Dermis microvascular lymphatic vessel endothelial cell (primary cell): ENCODE results near the gene TAS1R2. TPM values are rescaled to one million over a fixed set of nuclear protein-coding genes. Genes with fewer than 3 reads are reported as not detected.

ENCODE experiments used
- DNase-seq, 2 donors: peaks; one replicate each; pipeline versions ENCODE4 v3.0.0 to v3.0.0-alpha.2; 2010; ENCODE audit warnings: low read depth in 2 of 2
- total RNA-seq: library from RNA; depleted of rRNA; stranded (reverse); fragments of >200 nt; gene quantifications from 2 replicates; pipeline ENCODE4 v1.2.1, GENCODE V29; 2014

Gene TAS1R2
- total RNA-seq, 1 donor from 2014 or later = not detected

DNA sequence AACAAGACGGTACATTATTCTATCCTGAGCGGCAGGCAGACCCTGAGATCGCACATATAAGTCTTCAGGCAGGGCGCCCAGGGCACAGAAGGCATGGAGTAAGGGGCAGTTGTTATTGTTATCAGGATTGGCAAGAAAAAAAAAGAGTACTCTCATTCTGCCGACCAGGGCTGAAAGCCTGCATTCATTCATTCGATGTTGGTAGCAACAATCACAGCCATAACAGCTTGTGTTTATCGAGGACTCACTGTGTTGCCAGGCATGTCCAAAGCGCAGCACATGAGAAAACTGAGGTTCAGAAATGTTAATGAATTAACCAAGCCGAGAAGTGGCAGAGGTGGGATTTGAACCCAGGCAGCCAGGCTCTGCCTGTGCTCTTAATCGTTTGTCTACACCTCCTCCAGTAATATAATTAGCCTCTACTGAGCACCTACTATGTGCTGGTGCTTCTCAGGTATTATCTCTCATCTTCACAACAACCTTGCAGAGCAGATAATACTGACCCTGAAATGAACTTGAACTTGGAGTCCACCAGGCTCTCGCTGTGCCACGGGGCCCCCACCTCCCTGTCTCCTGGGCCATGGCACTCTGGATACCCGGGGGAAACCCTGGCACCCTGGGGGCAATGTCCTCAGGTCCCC is 56.2 kb downstream of the TAS1R2 start:
- no peak for DNase-seq

DNA sequence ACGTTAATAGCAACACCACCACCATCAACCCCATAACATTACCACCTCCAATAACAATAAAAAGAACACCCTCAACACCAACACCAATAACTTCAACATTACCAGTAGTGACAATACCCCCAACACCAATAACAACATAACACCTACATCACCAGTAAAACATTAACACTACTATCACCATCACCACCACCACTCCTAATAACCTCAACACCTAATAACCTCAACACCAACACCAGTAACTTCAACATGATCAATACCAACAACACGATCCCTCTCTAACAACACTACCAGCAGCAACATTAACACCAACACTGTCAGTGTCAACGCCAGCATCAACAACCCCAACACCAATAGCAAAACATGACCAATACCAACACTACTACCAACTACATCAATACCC is 57.2 kb downstream of the TAS1R2 start:
- DNase-seq = no peak

- DNase-seq = no peak
Observed at GRCh38 chr1:18800258-18800657, 59.2 kb downstream of the TAS1R2 start.

DNA sequence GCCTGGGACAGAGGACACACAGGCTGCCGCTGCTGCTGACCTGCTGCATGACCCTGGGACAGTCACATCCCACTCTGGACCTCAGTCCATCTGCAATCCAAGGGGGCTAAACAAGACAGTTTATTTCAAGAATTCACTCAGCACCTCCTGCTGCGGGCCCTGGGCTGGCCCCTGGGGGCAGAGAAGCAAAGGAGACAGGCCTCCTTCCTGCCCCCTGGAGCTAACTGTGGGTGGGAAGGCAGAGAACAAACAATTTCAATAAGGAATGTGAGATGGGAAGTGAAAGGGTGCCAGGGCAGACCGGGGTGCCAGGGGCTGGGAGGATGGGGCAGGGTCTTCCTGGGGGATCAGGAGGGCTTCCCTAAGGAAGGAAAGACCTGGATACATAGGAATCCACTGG is 60.0 kb downstream of the TAS1R2 start:
- no peak for DNase-seq

- DNase-seq = no peak
Observed at GRCh38 chr1:18798946-18799345, 60.5 kb downstream of the TAS1R2 start.

DNA sequence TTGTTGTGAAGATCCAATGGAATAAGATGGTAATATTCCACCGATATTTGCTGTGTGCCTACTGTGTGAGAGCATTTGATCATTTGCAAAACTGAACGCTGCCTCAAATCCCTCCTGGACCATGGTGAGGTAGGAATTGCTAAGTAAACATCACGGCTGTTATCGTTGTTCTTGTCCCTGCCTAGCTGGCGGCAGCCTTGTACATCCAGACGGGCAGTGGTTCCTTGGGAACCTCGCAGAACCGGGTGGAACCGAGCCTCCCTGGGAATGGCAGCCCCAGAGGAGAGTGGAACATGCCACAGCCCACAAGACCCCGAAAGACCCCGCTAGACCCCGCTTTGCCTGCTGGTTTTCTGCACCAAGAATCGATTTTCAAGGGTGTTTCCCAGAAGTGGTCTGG is 60.9 kb downstream of the TAS1R2 start:
- no peak for DNase-seq

- DNase-seq = no peak
Observed at GRCh38 chr1:18796950-18797349, 62.5 kb downstream of the TAS1R2 start.

DNA sequence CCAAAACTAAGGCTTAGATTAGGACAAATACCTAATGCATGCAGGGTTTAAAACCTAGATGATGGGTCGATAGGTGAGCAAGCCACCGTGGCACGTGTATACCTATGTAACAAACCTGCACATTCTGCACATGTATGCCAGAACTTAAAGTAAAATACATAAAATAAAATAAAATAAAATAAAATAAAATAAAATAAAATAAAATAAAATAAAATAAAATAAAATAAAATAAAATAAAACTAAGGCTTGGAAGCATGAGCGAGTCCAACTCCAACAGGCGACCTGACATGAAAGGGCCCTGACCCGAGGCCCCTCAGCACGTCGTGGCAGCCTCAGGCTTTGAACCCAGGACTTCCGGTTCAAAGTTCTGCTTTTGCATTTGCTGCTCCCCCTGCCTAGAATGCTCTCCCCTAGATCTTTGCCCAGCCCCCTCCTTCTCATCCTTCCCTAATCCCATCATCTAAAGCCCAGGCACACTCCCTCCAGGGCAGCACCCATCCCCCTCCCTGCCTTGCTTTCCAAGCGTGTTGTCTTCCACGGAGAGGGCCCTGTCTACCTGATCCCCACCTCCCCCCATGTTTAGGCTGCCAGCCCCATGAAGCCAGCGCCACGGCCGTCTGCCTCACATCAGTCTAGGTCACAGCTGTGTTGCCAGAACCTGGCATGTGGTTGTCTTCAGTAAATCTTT is 64.3 kb downstream of the TAS1R2 start:
- no peak for DNase-seq

GRCh38 chr1:18794561-18794960 is 64.9 kb downstream of the TAS1R2 start:
- DNase-seq = no peak

DNA sequence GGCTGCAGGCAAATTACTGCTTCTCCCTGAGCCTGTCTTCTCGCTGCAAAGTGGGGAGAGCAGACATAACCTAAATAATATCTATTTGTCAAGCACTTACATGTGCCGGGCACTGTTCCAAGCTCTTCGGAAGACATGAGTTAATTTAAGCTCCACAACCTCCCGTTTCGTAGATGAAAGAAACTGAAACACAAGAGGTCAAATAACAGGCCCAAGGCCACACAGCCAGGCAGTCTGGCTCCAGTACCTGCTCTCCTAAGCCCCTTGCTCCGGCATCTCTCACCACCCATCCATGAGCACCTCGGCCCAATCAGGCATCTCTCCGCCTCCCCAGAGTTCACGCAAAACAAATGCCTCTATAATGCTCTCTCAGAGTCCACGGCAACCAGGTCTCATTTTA is 65.4 kb downstream of the TAS1R2 start:
- no peak for DNase-seq

GRCh38 chr1:18793164-18793563 is 66.3 kb downstream of the TAS1R2 start:
- DNase-seq = no peak

DNA sequence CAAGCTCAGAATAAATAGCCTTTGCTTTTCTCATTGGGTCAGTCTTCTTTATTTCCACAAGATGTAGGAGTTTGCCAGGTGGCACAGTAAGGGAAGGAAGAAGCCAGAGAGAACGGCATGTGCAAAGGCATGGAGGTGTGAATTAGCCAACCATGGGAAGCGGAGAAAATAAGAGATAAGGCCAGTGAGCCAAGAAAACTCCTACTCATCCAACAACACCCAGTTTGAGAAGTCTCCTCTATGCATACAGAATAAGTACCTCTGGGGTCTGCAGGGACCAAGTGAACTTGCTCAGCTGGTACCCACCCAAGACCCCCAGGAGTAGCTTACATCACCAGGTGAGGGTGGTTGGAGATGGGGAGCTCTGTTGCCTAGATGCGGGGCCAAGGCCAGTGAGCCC is 66.7 kb downstream of the TAS1R2 start:
- DNase-seq = no peak

Other genes with a start within 250 kb of the TAS1R2 start
- not detected in 2 replicates for gene PAX7, start 228.8 kb downstream of the TAS1R2 start, total RNA-seq
- gene ALDH4A1, start 42.9 kb upstream of the TAS1R2 start, total RNA-seq = 12.7 and 16.4 TPM in 2 replicates
- gene IFFO2, start 97.0 kb upstream of the TAS1R2 start, total RNA-seq = 7.6 and 9.0 TPM in 2 replicates